Mesenchymal stem cell (in vitro differentiated cells and primary cell): ENCODE data around the gene SHQ1.
A peak's percentile ranks its signal among the peaks of the same experiment; 100 is the strongest.
"Not testable (repeated sequence)": the region's sequence is repeated elsewhere in the genome, so short reads cannot be mapped to it uniquely, and the experiment has no call there.

ENCODE experiments used
- DNase-seq: peaks from one replicate; pipeline ENCODE4 v3.0.0-alpha.2; 2013
- H2AFZ ChIP-seq: one replicate; pipeline ENCODE4 v1.6.1; 2013; ENCODE audit warnings: low read depth, mild to moderate bottlenecking, control low read depth, inconsistent platforms, low read length, moderate library complexity
- H2AK5ac ChIP-seq: 2 replicates; pipeline ENCODE4 v1.6.1; 2013; ENCODE audit warnings: low read length, moderate library complexity, mild to moderate bottlenecking, inconsistent platforms; ENCODE audit not compliant: severe bottlenecking
- H2BK120ac ChIP-seq: one replicate; pipeline ENCODE4 v1.6.1; 2013; ENCODE audit warnings: low read depth, mild to moderate bottlenecking, inconsistent platforms, low read length, moderate library complexity
- H2BK12ac ChIP-seq, 2 experiments: one replicate each; pipeline ENCODE4 v1.6.1; 2013; ENCODE audit warnings: inconsistent platforms in 2 of 2, low read length in 2 of 2, mild to moderate bottlenecking in 2 of 2, moderate library complexity in 2 of 2, control low read depth in 1 of 2
- H2BK15ac ChIP-seq: one replicate; pipeline ENCODE4 v1.6.1; 2013; ENCODE audit warnings: mild to moderate bottlenecking, low read depth, inconsistent platforms; ENCODE audit not compliant: poor library complexity, severe bottlenecking
- H2BK5ac ChIP-seq: 2 replicates; pipeline ENCODE4 v1.6.1; 2013; ENCODE audit warnings: low read depth, mild to moderate bottlenecking, low read length, control low read depth, inconsistent platforms; ENCODE audit not compliant: poor library complexity, severe bottlenecking
- H3K14ac ChIP-seq, 2 experiments: one replicate each; pipeline ENCODE4 v1.6.1; 2013; ENCODE audit warnings: inconsistent platforms in 2 of 2, low read length in 2 of 2, control low read depth in 1 of 2, mild to moderate bottlenecking in 1 of 2, moderate library complexity in 1 of 2
- H3K18ac ChIP-seq, 2 experiments: one replicate each; pipeline ENCODE4 v1.6.1; 2013; ENCODE audit warnings: inconsistent platforms in 2 of 2, low read length in 2 of 2, control low read depth in 1 of 2, low read depth in 1 of 2, mild to moderate bottlenecking in 1 of 2
- H3K23ac ChIP-seq, 2 experiments: one replicate each; pipeline ENCODE4 v1.6.1; 2013; ENCODE audit warnings: inconsistent platforms in 2 of 2, low read length in 2 of 2, mild to moderate bottlenecking in 2 of 2, moderate library complexity in 2 of 2, control low read depth in 1 of 2
- H3K27ac ChIP-seq: 2 replicates; pipeline ENCODE4 v1.5.1; 2013; ENCODE audit warnings: mild to moderate bottlenecking, moderate library complexity, low read length, control low read depth, inconsistent platforms; ENCODE audit not compliant: poor library complexity, severe bottlenecking
- H3K27me3 ChIP-seq, 2 experiments: 2 replicates each; pipeline versions ENCODE4 v1.6.1 to v1.7.0; 2013; ENCODE audit warnings: low read length in 2 of 2, mild to moderate bottlenecking in 2 of 2, moderate library complexity in 2 of 2, control low read depth in 1 of 2, inconsistent platforms in 1 of 2; ENCODE audit not compliant: control insufficient read depth in 1 of 2, insufficient read depth in 1 of 2
- H3K36me3 ChIP-seq, 2 experiments: 2 replicates each; pipeline versions ENCODE4 v1.6.1 to v1.7.0; 2013; ENCODE audit warnings: low read length in 2 of 2, control low read depth in 1 of 2, inconsistent platforms in 1 of 2, low read depth in 1 of 2, mild to moderate bottlenecking in 1 of 2; ENCODE audit not compliant: insufficient read depth in 2 of 2, control insufficient read depth in 1 of 2
- H3K4ac ChIP-seq, 2 experiments: one replicate each; pipeline ENCODE4 v1.6.1; 2013; ENCODE audit warnings: inconsistent platforms in 2 of 2, low read length in 2 of 2, mild to moderate bottlenecking in 2 of 2, moderate library complexity in 2 of 2, control low read depth in 1 of 2, low read depth in 1 of 2
- H3K4me1 ChIP-seq: 2 replicates; pipeline ENCODE4 v1.6.1; 2013; ENCODE audit warnings: low read depth, low read length, control low read depth; ENCODE audit not compliant: control insufficient read depth, insufficient read depth
- H3K4me2 ChIP-seq: 2 replicates; pipeline ENCODE4 v1.6.1; 2013; ENCODE audit warnings: low read length, mild to moderate bottlenecking, inconsistent platforms; ENCODE audit not compliant: poor library complexity, severe bottlenecking
- H3K4me3 ChIP-seq, 2 experiments: 2 replicates each; pipeline versions ENCODE4 v1.5.1 to v1.7.0; 2013; ENCODE audit warnings: low read length in 2 of 2, mild to moderate bottlenecking in 2 of 2, control low read depth in 1 of 2, low read depth in 1 of 2; ENCODE audit not compliant: insufficient read depth in 1 of 2
- H3K79me1 ChIP-seq: replicated peaks from 2 replicates; pipeline ENCODE4 v1.6.1; 2013; ENCODE audit warnings: mild to moderate bottlenecking, control low read depth, low read length, inconsistent platforms; ENCODE audit not compliant: poor library complexity, severe bottlenecking
- H3K9ac ChIP-seq: 2 replicates; pipeline ENCODE4 v1.7.0; 2013; ENCODE audit warnings: mild to moderate bottlenecking, low read length, moderate library complexity
- H3K9me3 ChIP-seq: 2 replicates; pipeline ENCODE4 v1.7.0; 2013; ENCODE audit warnings: mild to moderate bottlenecking, low read length; ENCODE audit not compliant: control insufficient read depth
- H4K8ac ChIP-seq: one replicate; pipeline ENCODE4 v1.6.1; 2013; ENCODE audit warnings: inconsistent platforms, mild to moderate bottlenecking, low read length, moderate library complexity
- H4K91ac ChIP-seq: one replicate; pipeline ENCODE4 v1.6.1; 2013; ENCODE audit warnings: mild to moderate bottlenecking, low read length, inconsistent platforms
- WGBS: methylation state at CpG from one replicate; pipeline ENCODE4 v1.1.7; 2013; ENCODE audit warnings: mixed read lengths; 5-methylcytosine and 5-hydroxymethylcytosine counted together

Gene SHQ1

GRCh38 chr3:72732666-72733345 is 115.4 kb downstream of the SHQ1 start:
- Histone ChIP-seq H3K27me3 (peaks cover 13 to 20% of the 10 kb centered on the region in 2 experiments), H3K9me3 (peaks cover 12% of the 10 kb centered on the region)
- H2BK5ac ChIP-seq, H3K79me1 ChIP-seq, H3K9ac ChIP-seq, H2BK120ac ChIP-seq, DNase-seq, H3K14ac ChIP-seq, H3K23ac ChIP-seq, H2BK15ac ChIP-seq, H3K18ac ChIP-seq, H2BK12ac ChIP-seq, H2AFZ ChIP-seq, H2AK5ac ChIP-seq, H3K36me3 ChIP-seq, H3K4me1 ChIP-seq, H3K4ac ChIP-seq, H4K8ac ChIP-seq, H3K4me3 ChIP-seq, H3K27ac ChIP-seq, H4K91ac ChIP-seq, H3K4me2 ChIP-seq: not testable (repeated sequence)
- WGBS, result 82% methylated on average over 3 of the region's 6 CpGs

GRCh38 chr3:72728958-72729467 is 119.2 kb downstream of the SHQ1 start:
- no peak overlapping the region for H3K4ac ChIP-seq
- no peak for DNase-seq
- 62% methylated on average over 15 of the region's 16 CpGs for WGBS

GRCh38 chr3:72728329-72728889 is 119.8 kb downstream of the SHQ1 start:
- DNase-seq, result no peak
- WGBS, result 76% methylated on average over 6 of the region's 6 CpGs
- no peak overlapping the region for H3K4ac ChIP-seq
- H3K18ac ChIP-seq, result no peak overlapping the region
- H3K9ac ChIP-seq, result no peak overlapping the region
- H2AFZ ChIP-seq, result no peak overlapping the region
- H3K23ac ChIP-seq, result no peak overlapping the region
- H2BK120ac ChIP-seq, result no peak overlapping the region
- H3K14ac ChIP-seq, result no peak overlapping the region
- H3K36me3 ChIP-seq, result no peaks in the 10 kb centered on the region
- no peak overlapping the region for H2BK5ac ChIP-seq
- H2AK5ac ChIP-seq, result no peak overlapping the region
- no peak overlapping the region for H3K27ac ChIP-seq
- peaks cover 19 to 21% of the 10 kb centered on the region in 2 experiments for H3K27me3 ChIP-seq
- H2BK12ac ChIP-seq, result no peak overlapping the region
- H3K79me1 ChIP-seq, result no peaks in the 10 kb centered on the region
- peaks cover 7% of the 10 kb centered on the region for H3K9me3 ChIP-seq
- no peak overlapping the region for H3K4me3 ChIP-seq
- peaks cover 3% of the 10 kb centered on the region for H3K4me1 ChIP-seq
- H2BK15ac ChIP-seq, result no peak overlapping the region
- H3K4me2 ChIP-seq, result no peak overlapping the region
- no peak overlapping the region for H4K91ac ChIP-seq
- H4K8ac ChIP-seq, result no peak overlapping the region

More at GRCh38 chr3:72728958-72729467, 119.2 kb downstream of the SHQ1 start:
- Histone ChIP-seq H4K8ac (no peak overlapping the region), H3K27ac (no peak overlapping the region), H2BK12ac (no peak overlapping the region), H3K9ac (no peak overlapping the region), H2BK120ac (no peak overlapping the region), H2AK5ac (no peak overlapping the region), H3K79me1 (no peaks in the 10 kb centered on the region), H2BK5ac (no peak overlapping the region), H3K4me1 (peaks cover 3% of the 10 kb centered on the region), H2AFZ (no peak overlapping the region), H3K23ac (no peak overlapping the region), H3K27me3 (peaks cover 19 to 21% of the 10 kb centered on the region in 2 experiments), H4K91ac (no peak overlapping the region), H3K18ac (no peak overlapping the region), H3K14ac (no peak overlapping the region), H3K4me3 (no peak overlapping the region), H3K4me2 (no peak overlapping the region), H2BK15ac (no peak overlapping the region), H3K36me3 (no peaks in the 10 kb centered on the region), H3K9me3 (peaks cover 7% of the 10 kb centered on the region)

- DNase-seq, result no peak
- H3K27me3 ChIP-seq, result peaks cover 19 to 21% of the 10 kb centered on the region in 2 experiments
- H3K23ac ChIP-seq, result no peak overlapping the region
- H3K4ac ChIP-seq, result no peak overlapping the region
- no peaks in the 10 kb centered on the region for H3K9me3 ChIP-seq
- H4K91ac ChIP-seq, result no peak overlapping the region
- peak overlapping the region in 1 of 2 experiments; percentile 64 for H3K14ac ChIP-seq
- H3K27ac ChIP-seq, result no peak overlapping the region
- no peak overlapping the region for H3K9ac ChIP-seq
- no peak overlapping the region for H2BK120ac ChIP-seq
- no peak overlapping the region for H2BK5ac ChIP-seq
- no peaks in the 10 kb centered on the region for H3K79me1 ChIP-seq
- no peak overlapping the region for H4K8ac ChIP-seq
- H3K18ac ChIP-seq, result no peak overlapping the region
- no peaks in the 10 kb centered on the region for H3K36me3 ChIP-seq
- H3K4me2 ChIP-seq, result no peak overlapping the region
- no peak overlapping the region for H2AFZ ChIP-seq
- WGBS, result 91% methylated on average over 7 of the region's 7 CpGs
- H2BK15ac ChIP-seq, result no peak overlapping the region
- peaks cover 3% of the 10 kb centered on the region for H3K4me1 ChIP-seq
- no peak overlapping the region for H3K4me3 ChIP-seq
- no peak overlapping the region for H2AK5ac ChIP-seq
- no peak overlapping the region for H2BK12ac ChIP-seq
Measured at GRCh38 chr3:72727726-72728125, 120.5 kb downstream of the SHQ1 start.
